WERI-Rb-1 (cell line): Measurements from ENCODE around the gene SMPDL3A.

ENCODE experiments used
- DNase-seq: peaks from one replicate; pipeline ENCODE4 v3.0.0-alpha.2; 2020
- H3K27ac ChIP-seq: fragments of 250-450 bp; sonication (Bioruptor Pico); 2 replicates; pipeline ENCODE4 v1.5.1; 2020; ENCODE audit warnings: mild to moderate bottlenecking, moderate library complexity
- H3K27me3 ChIP-seq: fragments of 250-450 bp; sonication (Bioruptor Pico); 2 replicates; pipeline ENCODE4 v1.5.1; 2021; ENCODE audit warnings: mild to moderate bottlenecking, low read depth, moderate library complexity; ENCODE audit not compliant: insufficient read depth, severe bottlenecking
- H3K36me3 ChIP-seq: fragments of 250-450 bp; sonication (Bioruptor Pico); 2 replicates; pipeline ENCODE4 v1.5.1; 2020; ENCODE audit warnings: mild to moderate bottlenecking, moderate library complexity
- H3K4me3 ChIP-seq: 2 replicates; pipeline ENCODE4 v1.5.1; 2011; ENCODE audit warnings: low read depth, mild to moderate bottlenecking, control low read depth, low read length
- H3K9me3 ChIP-seq: fragments of 250-450 bp; sonication (Bioruptor Pico); 2 replicates; pipeline ENCODE4 v1.5.1; 2021; ENCODE audit warnings: mild to moderate bottlenecking, moderate library complexity; ENCODE audit not compliant: severe bottlenecking
- CTCF ChIP-seq: IDR thresholded peaks from 2 replicates; pipeline ENCODE4 v1.5.1; 2011; ENCODE audit warnings: low read depth, mild to moderate bottlenecking, control low read depth, inconsistent platforms, low read length

Gene SMPDL3A

DNA sequence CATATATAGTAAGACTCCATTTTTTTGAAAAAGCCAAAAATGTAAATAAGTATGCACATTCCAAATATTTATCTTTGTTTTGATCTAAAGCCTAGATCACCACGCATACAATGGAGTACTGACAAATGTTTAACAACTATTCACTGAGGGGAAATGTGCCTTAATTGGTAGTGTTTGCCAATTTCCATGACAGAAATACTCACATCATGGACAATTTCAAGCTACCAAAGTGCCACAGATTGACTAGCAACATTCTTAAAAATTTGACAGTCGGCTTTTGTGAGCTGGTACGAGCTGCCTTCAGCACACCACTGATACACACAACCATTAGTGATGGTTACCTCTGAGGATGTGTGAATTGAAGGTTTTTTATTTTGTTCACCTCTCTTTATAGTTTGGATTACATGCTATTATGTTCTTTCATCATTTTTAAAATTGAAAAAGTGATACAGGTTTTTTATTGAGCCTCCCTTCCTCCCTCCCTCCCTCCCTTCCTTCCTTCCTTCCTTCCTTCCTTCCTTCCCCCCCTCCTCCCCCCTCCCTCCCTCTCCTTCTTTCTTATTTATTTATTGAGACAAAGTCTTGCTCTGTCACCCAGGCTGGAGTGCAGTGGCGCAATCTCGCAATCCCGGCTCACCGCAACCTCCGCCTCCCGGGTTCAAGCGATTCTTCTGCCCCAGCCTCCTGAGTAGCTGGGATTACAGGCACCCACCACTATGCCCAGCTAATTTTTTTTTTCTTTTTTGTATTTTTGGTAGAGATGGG is 19.2 kb downstream of the SMPDL3A start:
- no peaks in the 10 kb centered on the region for H3K9me3 ChIP-seq
- H3K4me3 ChIP-seq: no peak overlapping the region
- no peaks in the 10 kb centered on the region for H3K27me3 ChIP-seq
- peaks cover 2% of the 10 kb centered on the region; the same call in 1 of the 2 replicates for H3K36me3 ChIP-seq
- TF ChIP-seq CTCF: no peak
- H3K27ac ChIP-seq: no peak overlapping the region
- DNase-seq: no peak

DNA sequence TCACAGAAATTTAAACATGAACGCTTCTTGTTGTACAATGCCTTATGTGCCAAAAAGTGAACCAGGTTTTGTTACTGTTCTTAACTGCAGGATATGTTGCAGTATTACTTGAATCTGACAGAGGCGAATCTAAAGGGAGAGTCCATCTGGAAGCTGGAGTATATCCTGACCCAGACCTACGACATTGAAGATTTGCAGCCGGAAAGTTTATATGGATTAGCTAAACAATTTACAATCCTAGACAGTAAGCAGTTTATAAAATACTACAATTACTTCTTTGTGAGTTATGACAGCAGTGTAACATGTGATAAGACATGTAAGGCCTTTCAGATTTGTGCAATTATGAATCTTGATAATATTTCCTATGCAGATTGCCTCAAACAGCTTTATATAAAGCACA is 19.9 kb downstream of the SMPDL3A start:
- no peak for TF ChIP-seq CTCF
- Histone ChIP-seq H3K4me3 (no peak overlapping the region), H3K27me3 (no peaks in the 10 kb centered on the region), H3K9me3 (no peaks in the 10 kb centered on the region), H3K27ac (no peak overlapping the region), H3K36me3 (peaks cover 2% of the 10 kb centered on the region; the same call in 1 of the 2 replicates)
- no peak for DNase-seq

- no peak overlapping the region for H3K27ac ChIP-seq
- no peaks in the 10 kb centered on the region for H3K9me3 ChIP-seq
- no peak overlapping the region for H3K4me3 ChIP-seq
- no peak for TF ChIP-seq CTCF
- H3K36me3 ChIP-seq: peaks cover 2% of the 10 kb centered on the region; the same call in 1 of the 2 replicates
- no peaks in the 10 kb centered on the region for H3K27me3 ChIP-seq
- DNase-seq: no peak
These were observed 20.6 kb downstream of the SMPDL3A start for GRCh38 chr6:122809691-122810090.

DNA sequence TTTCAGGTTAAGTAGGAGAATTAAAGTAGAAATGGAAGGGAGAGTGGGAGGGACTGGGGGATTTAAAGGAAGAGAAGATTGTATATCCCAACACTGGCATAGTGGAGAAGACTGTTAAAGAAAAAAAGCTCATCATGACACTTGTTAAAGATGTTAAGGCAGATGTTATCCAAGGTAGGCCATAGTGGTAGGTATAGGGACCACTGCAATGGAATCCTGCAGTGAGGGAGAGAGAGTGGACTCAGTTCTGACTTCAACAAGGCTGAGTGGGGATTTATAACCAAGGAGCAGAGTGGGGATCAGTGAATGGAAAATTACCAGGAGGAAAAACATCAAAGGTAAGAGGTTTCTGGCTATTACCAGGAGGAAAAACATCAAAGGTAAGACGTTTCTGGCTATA is 21.1 kb downstream of the SMPDL3A start:
- DNase-seq: no peak
- TF ChIP-seq CTCF: no peak
- H3K36me3 ChIP-seq: peaks cover 2% of the 10 kb centered on the region; the same call in 1 of the 2 replicates
- H3K27me3 ChIP-seq: no peaks in the 10 kb centered on the region
- H3K9me3 ChIP-seq: no peaks in the 10 kb centered on the region
- H3K27ac ChIP-seq: no peak overlapping the region
- H3K4me3 ChIP-seq: no peak overlapping the region

- no peak for DNase-seq
- Histone ChIP-seq H3K36me3 (no peaks in the 10 kb centered on the region), H3K27ac (no peak overlapping the region), H3K27me3 (no peaks in the 10 kb centered on the region), H3K9me3 (no peaks in the 10 kb centered on the region), H3K4me3 (no peak overlapping the region)
- no peak for TF ChIP-seq CTCF
These were observed 28.3 kb downstream of the SMPDL3A start for GRCh38 chr6:122817358-122817757.

- H3K9me3 ChIP-seq: no peaks in the 10 kb centered on the region
- TF ChIP-seq CTCF: no peak
- H3K4me3 ChIP-seq: no peak overlapping the region
These were observed 28.7 kb downstream of the SMPDL3A start for GRCh38 chr6:122817766-122818165.

More at GRCh38 chr6:122817766-122818165, 28.7 kb downstream of the SMPDL3A start:
- H3K27ac ChIP-seq: no peak overlapping the region
- no peaks in the 10 kb centered on the region for H3K36me3 ChIP-seq
- no peaks in the 10 kb centered on the region for H3K27me3 ChIP-seq
- DNase-seq: no peak
